ENCODE measurements around the gene FLT4.

Gene FLT4

GRCh38 chr5:180626661-180627385 is 22.6 kb downstream of the FLT4 start:
- no peak for DNase-seq (ENCODE audit: low spot score)

- no peak for DNase-seq (ENCODE audit: low spot score)
Measured at GRCh38 chr5:180625791-180626660, 23.4 kb downstream of the FLT4 start.

DNA sequence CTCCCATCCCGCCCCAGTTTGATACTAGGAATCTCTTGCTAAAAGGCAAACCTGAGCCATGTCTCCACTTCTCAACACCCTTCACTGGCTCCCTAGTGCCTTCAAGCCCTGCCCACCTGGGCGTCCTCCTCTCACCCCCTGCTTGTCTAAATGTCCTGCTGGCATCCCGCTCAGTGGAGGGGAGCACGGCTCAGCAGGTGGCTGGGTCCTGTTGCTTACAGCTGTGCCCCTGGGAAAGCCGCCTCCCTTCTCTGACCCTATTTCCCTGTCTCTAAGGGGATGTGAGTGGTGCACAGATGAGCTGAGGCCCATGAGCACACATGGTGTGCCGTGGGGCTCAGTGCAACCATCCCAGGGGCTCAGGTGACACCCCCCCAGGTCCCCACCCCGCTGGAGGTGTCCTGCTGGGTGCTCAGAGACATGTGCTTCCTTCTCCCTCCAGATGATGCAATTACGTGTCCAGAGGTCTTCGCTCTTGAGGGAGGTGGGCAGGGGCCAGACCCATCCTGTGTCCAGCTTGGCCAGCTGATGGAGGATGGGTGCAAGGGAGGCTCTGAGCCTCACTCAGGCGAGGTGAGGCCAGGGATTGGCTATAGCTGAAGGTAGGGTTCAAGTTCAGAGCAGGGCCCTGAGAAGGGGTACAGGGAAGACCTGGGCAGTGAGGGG is 24.1 kb downstream of the FLT4 start:
- DNase-seq (ENCODE audit: low spot score) = no peak

DNA sequence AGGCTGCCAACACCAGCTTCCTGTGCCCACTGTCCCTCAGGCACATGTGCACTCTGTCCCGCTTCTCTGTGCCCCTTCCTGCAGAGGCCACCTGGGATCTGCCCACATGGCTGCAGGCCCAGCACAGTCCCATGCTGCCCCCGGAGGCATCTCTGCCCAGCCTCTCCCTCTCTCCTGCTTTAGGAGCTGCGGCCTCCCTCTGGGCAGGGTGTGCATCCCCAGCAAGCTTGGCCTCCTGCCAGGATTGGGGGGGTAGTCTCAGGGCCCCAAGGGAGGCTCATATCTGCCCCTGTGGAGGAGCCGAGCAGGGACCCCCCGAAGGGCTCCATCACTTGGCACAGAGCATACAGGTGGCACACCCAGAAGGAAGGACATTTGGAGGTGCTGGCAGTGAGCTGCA is 24.8 kb downstream of the FLT4 start:
- no peak for DNase-seq (ENCODE audit: low spot score)

DNA sequence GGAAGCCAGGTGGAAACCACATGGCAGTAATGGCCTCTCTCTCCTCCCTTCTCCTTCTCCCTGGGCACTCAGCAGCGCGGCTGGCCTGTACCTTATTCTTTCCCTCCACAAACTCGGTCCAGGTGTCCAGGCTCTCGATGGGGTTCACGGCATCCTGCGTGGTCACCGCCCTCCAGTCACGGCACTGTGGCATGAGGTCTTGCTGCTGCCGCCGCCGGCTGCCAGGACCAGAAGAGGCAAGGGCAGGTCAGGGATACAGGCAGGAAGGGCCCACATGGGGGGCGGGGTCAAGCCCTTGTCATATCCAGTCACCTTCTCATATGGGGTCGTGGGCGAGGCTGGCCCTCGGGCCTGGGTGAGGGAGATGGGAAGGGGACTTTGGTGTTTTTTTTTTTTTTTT is 25.6 kb downstream of the FLT4 start:
- DNase-seq (ENCODE audit: low spot score) = no peak

- DNase-seq (ENCODE audit: low spot score) = no peak
Measured at GRCh38 chr5:180623411-180623834, 26.0 kb downstream of the FLT4 start.

- DNase-seq (ENCODE audit: low spot score) = no peak
Measured at GRCh38 chr5:180622910-180623309, 26.5 kb downstream of the FLT4 start.

GRCh38 chr5:180621311-180621710 is 28.1 kb downstream of the FLT4 start:
- DNase-seq (ENCODE audit: low spot score) = no peak

DNA sequence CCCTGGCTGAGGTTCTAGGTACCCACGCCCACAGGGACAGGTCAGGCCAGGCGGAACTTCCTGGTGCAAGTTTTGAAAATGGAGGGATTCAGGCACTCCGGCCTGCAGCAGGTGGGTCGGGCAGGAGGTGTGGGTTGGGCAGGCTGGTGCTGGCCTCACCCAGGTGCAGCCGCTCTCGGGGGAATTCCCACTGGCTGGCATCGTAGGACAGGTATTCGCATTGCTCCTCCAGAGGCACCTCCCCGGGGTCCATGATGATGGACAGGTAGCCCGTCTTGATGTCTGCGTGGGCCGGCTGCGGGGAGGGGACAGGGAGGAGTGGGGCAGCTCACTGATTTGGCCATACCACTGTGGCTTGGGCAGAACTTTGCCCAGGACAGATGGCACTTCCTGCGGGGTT is 29.4 kb downstream of the FLT4 start:
- DNase-seq (ENCODE audit: low spot score) = no peak

DNA sequence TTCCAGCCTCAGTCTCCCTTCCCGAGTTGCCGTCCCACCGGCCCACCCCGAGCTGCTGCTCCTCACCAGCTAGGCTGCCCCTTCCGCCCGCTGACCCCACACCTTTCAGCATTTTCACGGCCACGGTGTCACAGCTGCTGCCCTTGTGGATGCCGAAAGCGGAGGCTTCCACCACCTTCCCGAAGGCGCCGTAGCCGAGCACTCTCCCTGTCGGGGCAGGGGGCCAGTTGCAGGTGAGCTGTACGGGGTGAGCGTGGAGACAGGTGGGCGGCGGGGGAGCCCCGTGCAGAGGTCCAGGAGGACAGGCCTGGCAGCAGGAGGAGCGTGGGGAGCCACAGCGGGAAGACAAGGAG is 29.9 kb downstream of the FLT4 start:
- no peak for DNase-seq (ENCODE audit: low spot score)

- DNase-seq (ENCODE audit: low spot score) = no peak
Measured at GRCh38 chr5:180618829-180619562, 30.4 kb downstream of the FLT4 start.

DNA sequence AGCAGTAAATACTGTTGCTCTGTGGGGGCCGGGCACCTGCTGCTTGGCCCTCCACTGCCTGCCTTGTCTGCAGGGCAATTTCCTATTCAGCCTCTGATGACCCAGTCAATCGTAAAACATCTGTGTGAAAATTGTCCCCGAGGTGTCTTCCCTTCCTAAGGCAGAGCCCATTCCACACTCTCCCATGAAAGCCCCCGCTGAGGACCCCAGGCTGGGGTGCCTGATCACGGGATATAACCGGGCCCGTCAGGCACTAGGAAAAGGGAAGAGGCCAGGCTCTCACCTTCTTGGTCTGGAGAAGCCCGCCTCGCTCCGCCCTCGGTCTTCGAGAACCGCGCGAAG is 30.9 kb downstream of the FLT4 start:
- DNase-seq (ENCODE audit: low spot score) = no peak

GRCh38 chr5:180613814-180614188 is 35.6 kb downstream of the FLT4 start:
- DNase-seq (ENCODE audit: low spot score) = no peak

DNA sequence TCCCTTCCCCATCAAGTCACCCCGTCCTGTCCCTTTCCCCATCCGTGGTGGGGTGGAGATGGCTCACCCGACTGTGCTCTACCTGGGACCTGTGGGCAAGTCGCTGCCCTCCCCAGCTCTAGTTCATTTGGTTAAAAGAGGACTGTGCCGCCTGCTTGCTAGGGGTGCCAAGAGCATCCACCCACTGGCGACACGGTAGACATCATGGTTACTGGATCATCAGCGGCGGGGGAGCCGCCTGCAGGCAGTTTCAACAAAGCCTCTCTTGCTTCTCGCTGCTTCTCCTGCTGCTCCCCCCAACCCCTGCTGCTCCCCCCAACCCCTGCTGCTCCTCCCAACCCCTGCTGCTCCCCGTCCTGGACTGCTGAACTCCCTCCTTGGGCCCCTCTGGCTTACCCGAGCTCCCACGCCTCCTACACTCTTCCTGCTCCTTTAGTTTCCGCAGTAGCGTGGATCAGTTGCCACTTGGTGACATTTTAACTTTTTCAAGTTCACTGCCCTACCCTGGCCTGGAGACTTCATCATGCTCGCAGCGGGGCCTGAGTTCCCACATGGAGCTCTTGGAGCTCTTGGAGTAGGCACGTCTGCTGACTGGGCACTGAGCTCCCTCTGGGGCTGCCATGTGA is 36.1 kb downstream of the FLT4 start:
- no peak for DNase-seq (ENCODE audit: low spot score)

DNA sequence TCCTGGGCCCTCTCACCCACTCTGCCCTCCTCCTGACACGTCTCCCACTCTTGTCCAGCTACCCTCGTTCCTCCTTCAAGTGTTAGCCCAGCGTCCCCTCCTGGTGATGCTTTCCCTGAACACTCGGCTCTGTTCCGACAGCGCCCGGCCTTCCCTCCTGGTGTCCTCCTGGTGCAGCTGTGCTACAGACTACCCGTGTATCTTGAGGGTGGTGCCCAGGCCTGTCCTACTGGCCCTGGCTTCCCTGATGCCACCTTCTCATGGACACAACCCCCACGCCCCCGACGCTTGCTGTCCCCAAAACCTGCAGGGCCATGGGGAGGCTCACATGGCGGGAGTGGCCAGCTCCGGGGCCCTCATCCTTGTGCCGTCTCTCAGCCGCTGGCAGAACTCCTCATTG is 36.7 kb downstream of the FLT4 start:
- DNase-seq (ENCODE audit: low spot score) = no peak

DNA sequence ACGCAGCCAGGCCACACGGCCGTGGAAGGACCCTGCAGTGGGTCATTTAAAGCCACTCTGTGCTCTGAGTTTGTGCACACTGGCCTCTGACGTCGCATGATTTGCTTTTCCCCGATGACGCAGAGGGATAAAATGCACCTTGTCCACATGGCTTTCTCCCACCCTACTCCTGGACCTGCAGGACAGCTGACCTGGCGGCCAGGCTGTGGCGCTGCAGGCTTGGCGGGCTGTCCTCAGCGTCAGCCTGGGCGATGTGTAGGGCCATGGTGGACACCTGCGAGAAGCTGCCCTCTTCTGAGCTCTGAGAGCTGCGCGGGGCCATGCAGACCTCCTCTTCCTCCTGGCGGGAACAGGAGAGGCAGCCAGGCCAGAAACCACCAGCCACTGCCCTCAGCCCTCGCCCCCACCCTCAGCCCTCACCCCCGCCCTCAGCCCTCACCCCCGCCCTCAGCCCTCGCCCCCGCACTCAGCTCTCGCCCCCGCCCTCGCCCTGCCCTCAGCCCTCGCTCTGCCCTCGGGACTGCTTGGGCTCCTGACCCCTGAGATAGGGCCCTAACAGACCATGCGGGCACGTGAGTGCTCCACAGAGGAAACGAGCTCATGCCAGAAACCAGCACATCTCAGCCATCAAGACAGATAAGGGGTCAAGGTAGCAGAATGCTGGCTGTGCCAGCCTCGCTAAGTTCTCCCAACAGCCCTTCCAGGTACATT is 38.1 kb downstream of the FLT4 start:
- DNase-seq (ENCODE audit: low spot score) = no peak

- DNase-seq (ENCODE audit: low spot score) = no peak
Measured at GRCh38 chr5:180609817-180610550, 39.4 kb downstream of the FLT4 start.

GRCh38 chr5:180609386-180609785 is 40.0 kb downstream of the FLT4 start:
- no peak for DNase-seq (ENCODE audit: low spot score)

DNA sequence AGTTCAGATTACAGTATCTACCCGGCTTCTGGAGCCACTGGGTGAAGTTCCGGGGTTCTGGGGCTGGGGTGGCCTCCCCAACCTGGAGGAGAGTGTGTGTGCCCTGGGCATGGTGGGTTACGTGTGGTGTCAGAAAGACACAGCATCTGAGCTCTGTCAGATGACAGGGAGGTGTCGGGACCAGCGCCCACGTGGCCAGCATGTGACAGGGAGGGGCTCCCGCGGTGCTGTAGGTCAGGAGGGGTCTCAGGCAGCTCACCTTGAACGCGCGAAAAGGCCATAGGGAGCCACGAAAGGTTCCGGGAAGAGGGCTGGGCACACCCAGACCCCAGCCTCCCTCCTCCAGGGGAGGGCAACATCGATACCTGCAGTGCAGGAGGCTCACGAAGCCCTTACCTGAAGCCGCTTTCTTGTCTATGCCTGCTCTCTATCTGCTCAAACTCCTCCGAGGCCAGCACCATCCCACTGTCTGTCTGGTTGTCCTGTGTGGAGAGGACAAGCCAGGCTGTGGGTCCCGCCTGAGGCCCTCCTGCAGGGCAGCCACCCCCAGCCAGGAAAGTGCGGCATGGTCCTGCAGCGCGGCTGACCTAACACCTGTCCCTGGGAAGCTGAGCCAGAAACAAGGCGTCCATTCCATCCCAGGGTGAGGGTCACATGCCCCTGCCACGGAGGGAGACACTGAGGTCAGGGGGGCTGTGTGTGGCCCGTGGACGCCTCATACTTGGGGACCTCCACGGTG is 40.7 kb downstream of the FLT4 start:
- no peak for DNase-seq (ENCODE audit: low spot score)

Measured in Ammon's horn (tissue), 1 donor.